Neural crest cell (in vitro differentiated cells): ENCODE results near the gene LRMDA. TPM values are rescaled to one million over a fixed set of nuclear protein-coding genes. Genes with fewer than 3 reads are reported as not detected.

Source experiments
- DNase-seq: peaks from one replicate; pipeline ENCODE4 v3.0.0; 2021; ENCODE audit warnings: low read depth, mixed read lengths, low spot score
- H3K27ac Mint-ChIP-seq: one replicate; pipeline ENCODE4 v1.8.0; 2021; ENCODE audit warnings: mild to moderate bottlenecking, mixed read lengths; ENCODE audit not compliant: unreplicated experiment
- H3K27me3 Mint-ChIP-seq: 2 replicates; pipeline ENCODE4 v1.8.0; 2021; ENCODE audit warnings: low read depth, mild to moderate bottlenecking, mixed read lengths
- H3K36me3 Mint-ChIP-seq: 2 replicates; pipeline ENCODE4 v1.8.0; 2021; ENCODE audit warnings: low read depth, mild to moderate bottlenecking, mixed read lengths
- H3K4me1 Mint-ChIP-seq: 2 replicates; pipeline ENCODE4 v1.8.0; 2021; ENCODE audit warnings: mixed read lengths
- H3K4me3 Mint-ChIP-seq: one replicate; pipeline ENCODE4 v1.8.0; 2021; ENCODE audit warnings: mild to moderate bottlenecking, mixed read lengths
- H3K9me3 Mint-ChIP-seq: 2 replicates; pipeline ENCODE4 v1.8.0; 2021; ENCODE audit warnings: mixed read lengths
- total RNA-seq: library from RNA; stranded (reverse); gene quantifications from 2 replicates; pipeline ENCODE4 v1.2.1, GENCODE V29; 2021
- TF ChIP-seq, protein P1 (sequence below): fragments of 200-600 bp; sonication (generic); conservative IDR thresholded peaks from 2 replicates; pipeline ENCODE4 v1.5.0; 2021; ENCODE audit warnings: antibody characterized with exemption, mild to moderate bottlenecking

LRMDA gene
- total RNA-seq, 1 donor from 2014 or later = 3.1 TPM

DNA sequence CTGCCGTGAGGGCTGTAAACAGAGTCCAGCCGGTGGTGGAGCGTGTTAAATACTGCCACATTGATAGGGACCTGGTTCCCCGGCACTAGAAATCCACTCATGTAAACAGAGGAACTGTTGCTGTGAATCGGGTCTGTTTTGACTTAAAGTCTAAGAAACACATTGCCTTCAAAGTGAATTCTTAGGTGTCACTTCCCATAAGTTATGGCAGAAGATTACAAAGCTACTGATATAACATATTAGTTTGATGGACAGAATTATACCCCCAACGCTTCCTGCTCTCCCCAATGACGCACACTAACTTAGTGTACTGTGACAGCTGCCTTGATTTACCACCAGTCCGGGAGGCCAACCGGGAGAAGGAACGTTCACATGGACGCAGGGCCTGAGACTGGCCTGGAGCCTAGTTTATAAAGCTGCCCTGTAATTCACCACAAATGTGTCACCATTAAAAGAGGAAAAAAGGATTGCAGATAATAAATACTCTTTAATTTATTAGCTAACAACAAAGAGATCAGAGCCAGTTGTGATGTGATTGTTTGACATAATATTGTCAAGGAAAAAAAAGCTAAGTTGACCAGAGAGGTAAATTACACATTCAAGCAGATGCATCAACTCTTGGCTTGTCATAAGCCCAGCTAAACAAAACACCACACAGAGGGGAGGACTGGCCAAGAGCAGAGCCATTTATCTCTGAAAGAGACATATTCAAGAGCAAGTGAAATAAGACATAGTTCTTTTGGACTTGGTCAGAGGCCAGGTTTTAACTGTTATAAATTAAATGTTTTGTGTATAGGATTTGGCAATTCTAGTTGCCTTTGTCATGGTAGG, 820.6 kb downstream of the LRMDA start:
- Mint-ChIP-seq H3K27ac (no peak overlapping the region), H3K27me3 (no peaks in the 10 kb centered on the region), H3K4me3 (no peak overlapping the region), H3K9me3 (peaks cover 3% of the 10 kb centered on the region), H3K36me3 (no peaks in the 10 kb centered on the region), H3K4me1 (peaks cover 5% of the 10 kb centered on the region)
- TF ChIP-seq, protein P1, sequence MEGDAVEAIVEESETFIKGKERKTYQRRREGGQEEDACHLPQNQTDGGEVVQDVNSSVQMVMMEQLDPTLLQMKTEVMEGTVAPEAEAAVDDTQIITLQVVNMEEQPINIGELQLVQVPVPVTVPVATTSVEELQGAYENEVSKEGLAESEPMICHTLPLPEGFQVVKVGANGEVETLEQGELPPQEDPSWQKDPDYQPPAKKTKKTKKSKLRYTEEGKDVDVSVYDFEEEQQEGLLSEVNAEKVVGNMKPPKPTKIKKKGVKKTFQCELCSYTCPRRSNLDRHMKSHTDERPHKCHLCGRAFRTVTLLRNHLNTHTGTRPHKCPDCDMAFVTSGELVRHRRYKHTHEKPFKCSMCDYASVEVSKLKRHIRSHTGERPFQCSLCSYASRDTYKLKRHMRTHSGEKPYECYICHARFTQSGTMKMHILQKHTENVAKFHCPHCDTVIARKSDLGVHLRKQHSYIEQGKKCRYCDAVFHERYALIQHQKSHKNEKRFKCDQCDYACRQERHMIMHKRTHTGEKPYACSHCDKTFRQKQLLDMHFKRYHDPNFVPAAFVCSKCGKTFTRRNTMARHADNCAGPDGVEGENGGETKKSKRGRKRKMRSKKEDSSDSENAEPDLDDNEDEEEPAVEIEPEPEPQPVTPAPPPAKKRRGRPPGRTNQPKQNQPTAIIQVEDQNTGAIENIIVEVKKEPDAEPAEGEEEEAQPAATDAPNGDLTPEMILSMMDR = no peak
- DNase-seq = no peak

DNA sequence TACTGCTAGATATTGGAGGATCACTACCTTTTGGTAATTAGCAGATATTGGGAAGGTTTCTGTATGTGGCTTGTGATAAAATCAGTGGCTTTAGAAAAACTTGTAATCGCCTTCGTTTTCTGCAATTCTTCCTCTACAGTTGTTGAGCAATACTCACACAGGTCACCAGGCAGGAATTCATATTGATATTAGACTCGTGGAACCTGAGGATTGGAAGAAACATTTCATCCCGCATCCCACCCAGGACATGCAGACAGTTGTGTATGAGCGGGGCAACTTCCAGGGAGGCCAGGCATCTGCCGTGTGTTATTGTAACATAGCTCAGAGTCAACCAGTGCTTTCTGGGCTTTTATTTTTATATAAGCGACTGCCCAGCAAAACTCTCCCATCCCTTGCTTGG, 821.3 kb downstream of the LRMDA start:
- Mint-ChIP-seq H3K4me1 (peaks cover 5% of the 10 kb centered on the region), H3K27ac (no peak overlapping the region), H3K4me3 (no peak overlapping the region), H3K36me3 (no peaks in the 10 kb centered on the region), H3K9me3 (peaks cover 3% of the 10 kb centered on the region), H3K27me3 (no peaks in the 10 kb centered on the region)
- TF ChIP-seq, protein P1 = no peak
- no peak for DNase-seq

DNA sequence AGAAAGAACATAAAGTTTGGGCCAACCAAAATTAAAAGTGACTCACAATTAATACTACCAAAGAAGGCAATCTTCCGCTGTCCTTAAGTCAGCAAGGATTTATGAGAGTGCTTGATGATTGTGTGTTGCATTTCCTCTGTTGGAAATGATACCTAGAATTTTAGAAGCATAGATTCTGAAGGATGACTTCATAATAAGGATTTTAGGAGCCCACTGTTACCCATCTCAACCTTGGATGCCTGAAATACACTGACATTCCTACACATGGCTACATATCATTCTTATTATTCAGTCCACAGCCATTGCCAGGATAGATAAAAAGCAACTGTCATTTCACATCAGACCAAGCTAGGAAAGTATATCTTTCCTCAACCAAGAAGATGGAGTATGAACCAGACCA, 823.8 kb downstream of the LRMDA start:
- H3K27me3 Mint-ChIP-seq = no peaks in the 10 kb centered on the region
- peaks cover 14% of the 10 kb centered on the region for H3K9me3 Mint-ChIP-seq
- H3K36me3 Mint-ChIP-seq = peaks cover 12% of the 10 kb centered on the region
- DNase-seq = no peak
- H3K4me1 Mint-ChIP-seq = peaks cover 5% of the 10 kb centered on the region
- TF ChIP-seq, protein P1 = no peak
- no peak overlapping the region for H3K27ac Mint-ChIP-seq
- H3K4me3 Mint-ChIP-seq = no peak overlapping the region

DNA sequence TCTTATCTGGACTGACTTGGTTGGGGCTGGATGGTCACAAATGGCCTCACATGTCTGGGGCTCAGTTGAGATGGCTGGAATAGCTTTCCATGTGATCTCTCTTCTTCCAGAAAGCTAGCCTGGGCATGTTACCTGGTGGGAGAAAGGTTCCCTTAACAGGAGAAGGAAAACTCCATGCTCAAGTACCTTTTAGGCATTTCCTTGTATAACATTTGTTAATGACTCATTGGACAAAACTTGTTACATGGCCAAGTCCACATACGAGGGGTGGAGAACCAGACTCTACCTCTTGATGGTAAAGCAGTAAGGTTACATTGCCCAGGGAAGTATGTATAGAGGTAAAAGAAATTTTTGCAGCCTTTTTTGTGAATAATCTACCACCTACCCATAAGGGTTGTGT, 826.4 kb downstream of the LRMDA start:
- peaks cover 19% of the 10 kb centered on the region for H3K9me3 Mint-ChIP-seq
- H3K4me1 Mint-ChIP-seq = peaks cover 5% of the 10 kb centered on the region
- H3K4me3 Mint-ChIP-seq = no peak overlapping the region
- no peak overlapping the region for H3K27ac Mint-ChIP-seq
- H3K36me3 Mint-ChIP-seq = peaks cover 14% of the 10 kb centered on the region
- no peak for DNase-seq
- TF ChIP-seq, protein P1 = no peak
- H3K27me3 Mint-ChIP-seq = no peaks in the 10 kb centered on the region

DNA sequence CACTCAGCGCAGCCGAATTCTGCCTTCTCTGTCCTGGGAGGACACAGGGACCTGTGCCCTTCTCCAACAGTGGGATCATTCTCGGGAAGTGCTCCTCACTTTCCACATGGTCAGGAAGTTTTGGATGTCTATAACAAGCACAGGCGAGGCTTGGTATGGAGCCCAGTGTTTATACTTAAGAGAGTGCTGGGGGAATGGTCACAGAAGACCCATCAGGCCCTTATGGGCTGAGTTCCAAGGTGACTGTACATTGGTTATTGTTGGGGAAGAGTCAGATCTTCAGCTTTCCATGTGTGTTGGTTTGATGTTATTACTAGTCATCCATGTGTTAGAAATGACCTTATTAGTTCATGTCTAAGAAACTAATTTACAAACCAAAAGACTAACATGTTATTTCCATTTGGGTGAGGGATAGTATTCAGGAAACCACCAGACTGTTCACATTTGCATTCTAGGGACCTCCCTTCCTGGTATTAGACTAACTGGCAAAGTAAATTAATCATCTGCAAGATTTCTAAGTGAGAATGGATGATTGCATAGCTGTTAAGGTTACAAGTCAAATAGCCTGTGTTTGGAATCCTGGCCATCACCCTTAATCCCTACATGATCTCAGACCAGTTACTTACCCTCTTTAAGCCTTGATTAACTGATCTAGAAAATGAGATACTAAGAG, 834.2 kb downstream of the LRMDA start:
- Mint-ChIP-seq H3K27ac (no peak overlapping the region), H3K36me3 (peaks cover under 1% of the 10 kb centered on the region), H3K4me1 (peaks cover 11% of the 10 kb centered on the region), H3K27me3 (no peaks in the 10 kb centered on the region), H3K9me3 (peaks cover 6% of the 10 kb centered on the region), H3K4me3 (no peak overlapping the region)
- TF ChIP-seq, protein P1 = no peak
- no peak for DNase-seq
